GM19099 (cell line): ENCODE measurements around the gene HORMAD2.

Experiments
- POLR2A ChIP-seq: IDR thresholded peaks from 3 replicates; pipeline ENCODE4 v1.6.1; 2011; ENCODE audit warnings: low read depth; ENCODE audit not compliant: insufficient read length; ENCODE audit errors: extremely low read depth

The HORMAD2 gene

DNA sequence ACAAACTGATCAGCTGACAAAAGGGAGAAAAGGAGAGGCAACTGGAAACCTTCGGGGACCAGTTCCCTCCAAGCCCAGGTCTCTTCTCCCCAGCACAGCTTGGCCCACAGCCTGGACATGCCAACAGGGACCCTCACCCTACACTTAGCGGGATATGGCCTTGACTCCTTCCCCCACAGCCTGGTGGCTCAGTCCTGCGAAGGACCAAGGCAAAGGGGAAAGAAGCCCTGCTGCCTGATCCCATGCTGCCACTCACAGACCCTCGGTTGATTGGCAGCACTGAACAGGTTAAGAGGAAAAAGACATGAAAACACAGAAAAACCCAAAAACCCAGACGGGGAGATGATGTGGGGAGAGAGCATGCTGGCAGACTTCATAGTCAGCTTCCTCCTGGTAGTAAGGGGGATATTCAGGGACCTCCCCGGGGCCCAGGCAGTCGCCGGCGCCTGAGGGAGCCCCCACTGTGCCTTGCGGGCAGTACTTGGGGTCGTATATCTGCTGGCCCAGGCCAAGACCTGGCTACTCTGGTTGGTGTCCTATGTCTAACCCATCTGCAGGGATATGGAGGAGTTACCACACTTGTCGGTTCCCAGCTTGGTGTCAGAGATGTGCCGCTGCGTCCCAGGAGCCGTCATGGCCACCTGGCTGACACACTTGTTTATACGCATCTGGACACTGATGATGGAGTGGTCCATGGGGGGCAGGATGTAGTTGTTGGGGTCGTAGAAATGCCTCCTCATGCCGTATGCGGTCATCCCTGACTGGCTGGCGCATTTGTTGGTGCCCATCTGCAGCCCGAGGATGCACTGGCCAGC is 34.2 kb upstream of the HORMAD2 start:
- TF ChIP-seq POLR2A, result no peak

DNA sequence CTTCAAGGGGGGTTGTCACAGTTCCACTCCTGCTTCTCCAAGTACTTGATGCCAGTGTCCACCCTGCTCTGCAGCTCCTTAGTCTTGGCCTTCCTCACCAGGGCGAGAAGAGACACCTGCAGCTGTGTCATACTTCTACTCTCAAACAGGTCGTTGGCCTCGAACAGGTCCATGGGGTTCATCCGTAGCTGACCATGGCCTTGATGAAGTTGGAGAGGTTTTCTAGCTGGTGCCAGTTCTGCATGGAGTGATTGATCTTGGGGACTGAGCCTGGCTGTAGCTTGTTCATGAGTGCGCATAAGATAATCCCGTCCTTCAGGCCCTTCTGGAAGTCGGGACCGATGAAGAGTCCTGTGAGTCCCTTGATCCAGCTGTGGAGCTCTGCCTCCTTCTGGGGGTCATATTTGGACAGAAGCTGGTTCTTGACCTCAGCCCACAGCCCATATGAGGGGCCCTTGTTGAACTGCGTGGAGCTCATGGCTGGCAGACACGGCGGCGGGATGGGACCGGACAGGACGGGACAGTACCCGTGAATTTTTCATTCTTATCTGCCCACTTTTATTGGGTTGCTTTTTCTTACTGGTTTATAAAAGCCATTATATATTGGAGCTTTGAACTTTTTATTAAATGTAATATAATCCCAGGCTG is 33.4 kb upstream of the HORMAD2 start:
- no peak for TF ChIP-seq POLR2A

GRCh38 chr22:30047364-30047738 is 32.9 kb upstream of the HORMAD2 start:
- TF ChIP-seq POLR2A, result no peak

- TF ChIP-seq POLR2A, result no peak
Measured at GRCh38 chr22:30048681-30049080, 31.6 kb upstream of the HORMAD2 start.

- no peak for TF ChIP-seq POLR2A
Measured at GRCh38 chr22:30054067-30054763, 26.0 kb upstream of the HORMAD2 start.

DNA sequence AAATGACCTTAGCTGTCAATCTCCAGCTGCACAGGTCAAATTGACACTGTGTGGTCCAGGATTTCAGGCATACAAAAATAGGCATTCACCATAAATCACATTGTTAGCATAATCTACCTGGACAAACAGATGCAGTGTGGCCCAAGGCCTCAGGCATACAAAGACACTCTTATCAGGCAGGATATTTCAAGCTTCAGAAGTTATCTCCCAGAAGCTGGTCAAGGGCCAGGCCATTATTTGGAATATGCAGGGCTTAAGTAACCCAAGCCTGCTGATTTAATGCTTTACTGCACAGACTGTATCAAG is 25.5 kb upstream of the HORMAD2 start:
- TF ChIP-seq POLR2A, result no peak

GRCh38 chr22:30056015-30056414 is 24.2 kb upstream of the HORMAD2 start:
- no peak for TF ChIP-seq POLR2A

GRCh38 chr22:30057375-30057774 is 22.9 kb upstream of the HORMAD2 start:
- no peak for TF ChIP-seq POLR2A

DNA sequence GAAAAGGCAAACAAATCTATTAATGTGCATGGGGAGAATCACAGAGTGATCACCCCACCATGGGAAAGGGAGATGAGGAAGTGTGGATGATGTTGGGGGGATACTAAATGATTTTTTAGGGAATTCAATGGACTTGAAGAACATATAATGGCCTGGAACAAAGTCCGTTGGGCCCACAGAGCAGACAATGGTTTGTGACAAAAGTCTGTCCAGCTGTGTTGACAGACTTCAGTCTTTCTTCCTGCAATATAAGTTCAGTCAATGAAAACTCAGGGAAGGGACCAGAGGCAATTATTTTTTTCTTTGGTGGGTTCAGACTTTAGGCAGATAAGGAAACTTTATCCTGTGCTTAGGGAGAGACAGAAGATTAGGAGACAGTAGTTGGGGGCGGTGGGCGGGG is 18.0 kb upstream of the HORMAD2 start:
- TF ChIP-seq POLR2A, result no peak

DNA sequence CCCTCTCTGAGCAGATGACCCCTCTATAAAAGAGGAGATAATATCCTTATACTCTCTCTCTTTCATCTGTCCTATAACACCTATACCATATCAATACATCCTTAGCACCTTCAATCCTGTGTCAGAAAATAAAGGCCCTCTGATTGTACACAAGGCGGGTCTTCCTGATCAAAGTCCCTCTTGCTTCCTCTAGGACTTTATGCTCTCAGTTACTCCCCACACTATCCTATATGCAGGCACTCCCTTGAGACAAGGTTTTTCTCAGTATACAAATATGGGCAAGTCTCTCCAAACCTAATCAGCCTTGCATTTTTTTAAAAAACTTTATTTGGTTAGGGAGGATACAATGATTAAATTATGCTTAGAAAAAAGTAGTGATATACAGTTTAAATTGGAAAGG is 17.3 kb upstream of the HORMAD2 start:
- TF ChIP-seq POLR2A, result no peak

GRCh38 chr22:30064172-30064571 is 16.1 kb upstream of the HORMAD2 start:
- TF ChIP-seq POLR2A, result no peak

DNA sequence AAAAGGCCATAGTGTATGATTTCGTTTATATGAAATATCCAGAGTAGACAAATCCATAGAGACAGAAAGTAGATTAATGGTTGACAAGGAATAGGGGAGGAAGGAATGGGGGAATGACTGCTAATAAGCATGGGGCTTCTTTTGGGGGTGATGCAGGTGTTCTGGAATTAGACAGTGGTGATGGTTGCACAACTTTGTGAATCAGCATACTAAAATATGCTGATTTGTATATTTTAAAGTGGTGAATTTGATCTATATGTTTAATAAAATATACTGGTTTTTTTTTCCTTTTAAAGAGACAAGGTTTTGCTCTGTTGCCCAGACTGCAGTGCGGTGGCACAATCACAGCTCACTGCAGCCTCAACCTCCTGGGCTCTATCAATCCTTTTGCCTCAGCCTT is 6.5 kb upstream of the HORMAD2 start:
- no peak for TF ChIP-seq POLR2A

DNA sequence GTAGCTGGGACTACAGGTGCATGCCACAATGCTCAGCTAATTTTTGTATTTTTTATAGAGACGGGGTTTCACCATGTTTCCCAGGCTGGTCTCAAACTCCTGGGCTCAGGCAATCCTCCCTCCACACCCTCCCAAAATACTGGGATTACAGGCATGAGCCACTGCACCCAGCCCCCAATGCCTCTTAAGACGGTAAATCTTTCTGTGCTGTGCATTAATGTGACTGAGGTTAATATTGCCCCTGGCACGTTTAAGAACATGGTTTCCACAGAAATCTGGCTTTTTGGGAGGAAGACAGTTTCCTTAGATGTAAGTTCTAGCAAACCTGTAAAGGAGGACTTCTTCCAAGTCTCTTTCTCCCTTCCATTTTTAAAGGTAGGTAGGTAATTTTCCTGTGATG is 6.1 kb upstream of the HORMAD2 start:
- no peak for TF ChIP-seq POLR2A

DNA sequence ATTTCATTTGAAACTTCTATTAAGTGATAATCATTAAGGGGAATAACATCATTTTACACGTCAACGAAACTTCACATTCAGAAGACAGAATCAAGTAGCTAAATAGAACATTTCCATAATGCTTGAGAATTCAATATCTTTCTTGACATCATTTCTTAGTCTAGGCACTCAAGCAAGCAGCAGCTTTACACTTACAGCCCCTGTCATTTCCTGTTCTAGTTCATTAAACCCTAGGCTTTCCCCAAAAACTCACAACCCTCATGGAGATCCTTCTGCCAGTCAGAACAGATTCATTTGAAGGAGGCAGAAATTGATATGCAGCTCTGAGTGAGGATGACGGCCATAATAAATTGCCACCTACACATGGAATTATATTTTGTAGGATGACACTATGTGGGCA is 5.3 kb upstream of the HORMAD2 start:
- TF ChIP-seq POLR2A, result no peak

DNA sequence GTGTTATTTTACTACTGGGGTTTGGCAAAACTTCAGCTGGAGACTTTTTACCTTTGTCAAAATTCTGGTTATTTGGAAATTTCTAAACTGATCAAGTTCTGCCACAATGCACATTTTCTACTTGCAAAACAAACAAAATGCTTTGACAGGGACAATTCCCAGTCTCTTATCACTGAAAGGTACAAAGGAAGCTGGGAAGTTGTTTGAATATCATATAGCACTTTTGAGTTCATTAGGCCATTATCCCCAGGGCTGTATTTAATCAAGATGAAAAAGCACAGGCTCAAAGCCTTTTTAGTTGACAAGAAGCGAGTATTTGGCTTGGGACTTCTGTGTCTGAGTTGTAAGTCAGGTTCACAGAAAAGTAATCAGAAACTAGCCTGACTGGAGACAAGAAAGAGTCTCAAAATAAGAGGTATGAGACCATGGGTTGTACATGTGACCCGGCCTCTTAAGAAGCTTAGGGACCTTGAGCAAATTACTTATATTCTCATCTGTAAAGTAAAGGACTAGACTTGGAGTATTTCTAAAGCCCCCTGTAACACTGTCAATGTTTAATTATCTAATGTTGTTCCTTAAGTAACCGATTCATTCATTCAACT is 2.9 kb upstream of the HORMAD2 start:
- TF ChIP-seq POLR2A, result no peak
